Measurements from ENCODE around the gene ITGAD.

The ITGAD gene

GRCh38 chr16:31465788-31466370, 72.7 kb downstream of the ITGAD start:
- H3K9me3 ChIP-seq (replicated peaks in 1 of 2; ENCODE audit: control insufficient read depth in 2 of 2, insufficient read depth in 1 of 2, low read depth in 1 of 2, low read length in 2 of 2), result no peaks in the 10 kb centered on the region
- H4K8ac ChIP-seq (ENCODE audit: low read depth, low read length), result no peak overlapping the region
- H2AK5ac ChIP-seq (ENCODE audit: low read depth, low read length), result no peak overlapping the region
- WGBS, 2 donors (ENCODE audit: extremely low coverage in 2 of 2, insufficient read length in 2 of 2, insufficient replicate concordance in 1 of 2), result no CpG with 5 or more reads among the region's 20 CpGs
- H3K9ac ChIP-seq (ENCODE audit: low read depth, low read length, poor library complexity), result no peak overlapping the region
- H4K91ac ChIP-seq (ENCODE audit: low read depth, low read length, poor library complexity), result no peak overlapping the region
- no peak overlapping the region for H3K23ac ChIP-seq (ENCODE audit: low read depth, low read length, poor library complexity)
- H3K27me3 ChIP-seq (ENCODE audit: control insufficient read depth in 3 of 3, insufficient read depth in 3 of 3, low read depth in 1 of 3, low read length in 3 of 3), result no peaks in the 10 kb centered on the region
- no peak overlapping the region for H2BK120ac ChIP-seq (ENCODE audit: low read depth, low read length)
- H2BK12ac ChIP-seq (ENCODE audit: low read length), result no peak overlapping the region
- no peaks in the 10 kb centered on the region for H3K4me1 ChIP-seq (ENCODE audit: control insufficient read depth in 2 of 2, insufficient read depth in 1 of 2, low read depth in 1 of 2, low read length in 2 of 2)
- no peak overlapping the region for H3K4ac ChIP-seq (ENCODE audit: low read length)
- no peak for DNase-seq (ENCODE audit: low spot score)
- peaks cover 8 to 53% of the 10 kb centered on the region in 2 donors for H3K36me3 ChIP-seq (replicated peaks in 1 of 2; ENCODE audit: control insufficient read depth in 2 of 2, insufficient read depth in 2 of 2, low read length in 2 of 2)
- H3K4me3 ChIP-seq (ENCODE audit: low read length in 2 of 2), result no peak overlapping the region
- no peak overlapping the region for H3K14ac ChIP-seq (ENCODE audit: low read length)
- no peak overlapping the region for H2AFZ ChIP-seq (ENCODE audit: low read length)
- H3K27ac ChIP-seq (replicated peaks; ENCODE audit: low read length), result no peak overlapping the region
- no peak overlapping the region for H2BK15ac ChIP-seq (ENCODE audit: low read length)
- H2BK5ac ChIP-seq (ENCODE audit: low read length), result no peak overlapping the region
- H3K79me1 ChIP-seq (ENCODE audit: low read depth, low read length), result peaks cover 4% of the 10 kb centered on the region
- no peak overlapping the region for H3K18ac ChIP-seq (ENCODE audit: low read length)
- no peak overlapping the region for H3K4me2 ChIP-seq (ENCODE audit: insufficient read depth, low read length, poor library complexity, severe bottlenecking)

- Histone ChIP-seq H3K27ac (replicated peaks; ENCODE audit: low read length) (no peak overlapping the region), H2AFZ (ENCODE audit: low read length) (no peak overlapping the region), H3K27me3 (ENCODE audit: control insufficient read depth in 3 of 3, insufficient read depth in 3 of 3, low read depth in 1 of 3, low read length in 3 of 3) (peaks cover 0 to 5% (median 2%) of the 10 kb centered on the region in 3 experiments), H3K9ac (ENCODE audit: low read depth, low read length, poor library complexity) (no peak overlapping the region), H2BK15ac (ENCODE audit: low read length) (no peak overlapping the region), H3K79me1 (ENCODE audit: low read depth, low read length) (peaks cover 4% of the 10 kb centered on the region), H4K8ac (ENCODE audit: low read depth, low read length) (no peak overlapping the region), H3K4me1 (ENCODE audit: control insufficient read depth in 2 of 2, insufficient read depth in 1 of 2, low read depth in 1 of 2, low read length in 2 of 2) (peaks cover 0 to 2% of the 10 kb centered on the region in 2 donors), H2BK5ac (ENCODE audit: low read length) (no peak overlapping the region), H3K4me3 (ENCODE audit: low read length in 2 of 2) (no peak overlapping the region), H3K4ac (ENCODE audit: low read length) (no peak overlapping the region), H3K9me3 (replicated peaks in 1 of 2; ENCODE audit: control insufficient read depth in 2 of 2, insufficient read depth in 1 of 2, low read depth in 1 of 2, low read length in 2 of 2) (no peaks in the 10 kb centered on the region), H4K91ac (ENCODE audit: low read depth, low read length, poor library complexity) (no peak overlapping the region), H2BK120ac (ENCODE audit: low read depth, low read length) (no peak overlapping the region), H3K4me2 (ENCODE audit: insufficient read depth, low read length, poor library complexity, severe bottlenecking) (no peak overlapping the region), H2AK5ac (ENCODE audit: low read depth, low read length) (peak overlapping the region; percentile 28), H2BK12ac (ENCODE audit: low read length) (no peak overlapping the region), H3K23ac (ENCODE audit: low read depth, low read length, poor library complexity) (no peak overlapping the region), H3K14ac (ENCODE audit: low read length) (no peak overlapping the region), H3K36me3 (replicated peaks in 1 of 2; ENCODE audit: control insufficient read depth in 2 of 2, insufficient read depth in 2 of 2, low read length in 2 of 2) (peaks cover 8 to 53% of the 10 kb centered on the region in 2 donors), H3K18ac (ENCODE audit: low read length) (no peak overlapping the region)
- WGBS, 2 donors (ENCODE audit: extremely low coverage in 2 of 2, insufficient read length in 2 of 2, insufficient replicate concordance in 1 of 2), result no CpG with 5 or more reads among the region's 18 CpGs
- no peak for DNase-seq (ENCODE audit: low spot score)
Observed at GRCh38 chr16:31466381-31466841, 73.3 kb downstream of the ITGAD start.

GRCh38 chr16:31467151-31467773, 74.1 kb downstream of the ITGAD start:
- Histone ChIP-seq H3K27me3 (ENCODE audit: control insufficient read depth in 3 of 3, insufficient read depth in 3 of 3, low read depth in 1 of 3, low read length in 3 of 3) (peaks cover 0 to 13% (median 6%) of the 10 kb centered on the region in 3 experiments), H3K23ac (ENCODE audit: low read depth, low read length, poor library complexity) (no peak overlapping the region), H2AK5ac (ENCODE audit: low read depth, low read length) (no peak overlapping the region), H2BK5ac (ENCODE audit: low read length) (no peak overlapping the region), H3K79me1 (ENCODE audit: low read depth, low read length) (peaks cover 3% of the 10 kb centered on the region), H3K27ac (replicated peaks; ENCODE audit: low read length) (no peak overlapping the region), H2BK120ac (ENCODE audit: low read depth, low read length) (no peak overlapping the region), H4K91ac (ENCODE audit: low read depth, low read length, poor library complexity) (no peak overlapping the region), H3K4me2 (ENCODE audit: insufficient read depth, low read length, poor library complexity, severe bottlenecking) (no peak overlapping the region), H3K14ac (ENCODE audit: low read length) (no peak overlapping the region), H3K4ac (ENCODE audit: low read length) (no peak overlapping the region), H4K8ac (ENCODE audit: low read depth, low read length) (no peak overlapping the region), H2BK15ac (ENCODE audit: low read length) (no peak overlapping the region), H3K36me3 (replicated peaks in 1 of 2; ENCODE audit: control insufficient read depth in 2 of 2, insufficient read depth in 2 of 2, low read length in 2 of 2) (peaks cover 2 to 47% of the 10 kb centered on the region in 2 donors), H3K9ac (ENCODE audit: low read depth, low read length, poor library complexity) (no peak overlapping the region), H3K18ac (ENCODE audit: low read length) (no peak overlapping the region), H3K4me3 (ENCODE audit: low read length in 2 of 2) (no peak overlapping the region), H3K9me3 (replicated peaks in 1 of 2; ENCODE audit: control insufficient read depth in 2 of 2, insufficient read depth in 1 of 2, low read depth in 1 of 2, low read length in 2 of 2) (no peaks in the 10 kb centered on the region), H3K4me1 (ENCODE audit: control insufficient read depth in 2 of 2, insufficient read depth in 1 of 2, low read depth in 1 of 2, low read length in 2 of 2) (peaks cover 0 to 5% of the 10 kb centered on the region in 2 donors), H2AFZ (ENCODE audit: low read length) (no peak overlapping the region), H2BK12ac (ENCODE audit: low read length) (no peak overlapping the region)
- no peak for DNase-seq (ENCODE audit: low spot score)
- no CpG with 5 or more reads among the region's 5 CpGs for WGBS, 2 donors (ENCODE audit: extremely low coverage in 2 of 2, insufficient read length in 2 of 2, insufficient replicate concordance in 1 of 2)

GRCh38 chr16:31467858-31468257, 74.7 kb downstream of the ITGAD start:
- Histone ChIP-seq H3K9me3 (replicated peaks in 1 of 2; ENCODE audit: control insufficient read depth in 2 of 2, insufficient read depth in 1 of 2, low read depth in 1 of 2, low read length in 2 of 2) (peaks cover 0 to 5% of the 10 kb centered on the region in 2 donors), H3K4me2 (ENCODE audit: insufficient read depth, low read length, poor library complexity, severe bottlenecking) (no peak overlapping the region), H2BK5ac (ENCODE audit: low read length) (no peak overlapping the region), H3K9ac (ENCODE audit: low read depth, low read length, poor library complexity) (no peak overlapping the region), H3K4me1 (ENCODE audit: control insufficient read depth in 2 of 2, insufficient read depth in 1 of 2, low read depth in 1 of 2, low read length in 2 of 2) (peaks cover 2 to 5% of the 10 kb centered on the region in 2 donors), H4K91ac (ENCODE audit: low read depth, low read length, poor library complexity) (no peak overlapping the region), H4K8ac (ENCODE audit: low read depth, low read length) (no peak overlapping the region), H3K14ac (ENCODE audit: low read length) (no peak overlapping the region), H3K23ac (ENCODE audit: low read depth, low read length, poor library complexity) (no peak overlapping the region), H2BK12ac (ENCODE audit: low read length) (no peak overlapping the region), H3K18ac (ENCODE audit: low read length) (no peak overlapping the region), H3K4ac (ENCODE audit: low read length) (no peak overlapping the region), H2AK5ac (ENCODE audit: low read depth, low read length) (no peak overlapping the region), H2AFZ (ENCODE audit: low read length) (no peak overlapping the region), H3K27ac (replicated peaks; ENCODE audit: low read length) (no peak overlapping the region), H3K4me3 (ENCODE audit: low read length in 2 of 2) (no peak overlapping the region), H3K79me1 (ENCODE audit: low read depth, low read length) (peaks cover 3% of the 10 kb centered on the region), H3K27me3 (ENCODE audit: control insufficient read depth in 3 of 3, insufficient read depth in 3 of 3, low read depth in 1 of 3, low read length in 3 of 3) (peaks cover 0 to 19% (median 12%) of the 10 kb centered on the region in 3 experiments), H2BK120ac (ENCODE audit: low read depth, low read length) (no peak overlapping the region), H2BK15ac (ENCODE audit: low read length) (no peak overlapping the region), H3K36me3 (replicated peaks in 1 of 2; ENCODE audit: control insufficient read depth in 2 of 2, insufficient read depth in 2 of 2, low read length in 2 of 2) (peaks cover 2 to 41% of the 10 kb centered on the region in 2 donors)
- DNase-seq (ENCODE audit: low spot score), result no peak
- no CpG with 5 or more reads among the region's 5 CpGs for WGBS, 2 donors (ENCODE audit: extremely low coverage in 2 of 2, insufficient read length in 2 of 2, insufficient replicate concordance in 1 of 2)

All from neuronal stem cell (in vitro differentiated cells).